Stimulated activated CD8-positive, alpha-beta memory T cell treated with anti-CD3 and anti-CD28 coated beads, Interleukin-7, amount 100 ng/mL, for 4 hours (primary cell): ENCODE results near the gene UBE2O.
"Not testable (repeated sequence)": the region's sequence is repeated elsewhere in the genome, so short reads cannot be mapped to it uniquely, and the experiment has no call there.

Source experiments
- DNase-seq, 2 donors: peaks; one replicate each; pipeline ENCODE4 v3.0.0-alpha.2; 2020; ENCODE audit warnings: low read depth in 2 of 2

UBE2O gene

DNA sequence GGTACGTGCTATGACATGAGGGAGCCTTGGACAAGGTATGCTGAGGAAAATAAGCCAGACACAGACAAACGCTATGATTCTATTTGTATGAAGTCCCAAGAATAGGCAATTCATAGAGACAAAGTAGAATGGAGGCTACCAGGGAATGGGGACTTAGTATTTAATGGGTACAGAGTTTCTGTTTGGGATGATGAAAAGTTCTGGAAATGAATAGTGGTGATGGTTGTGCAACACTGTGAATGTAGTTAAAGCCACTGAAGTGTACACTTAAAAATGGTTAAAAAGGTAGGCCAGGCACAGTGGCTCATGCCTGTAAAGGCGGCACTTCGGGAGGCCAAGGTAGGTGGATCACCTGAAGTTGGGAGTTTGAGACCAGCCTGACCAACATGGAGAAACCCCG, 102.5 kb downstream of the UBE2O start:
- DNase-seq: no peak

DNA sequence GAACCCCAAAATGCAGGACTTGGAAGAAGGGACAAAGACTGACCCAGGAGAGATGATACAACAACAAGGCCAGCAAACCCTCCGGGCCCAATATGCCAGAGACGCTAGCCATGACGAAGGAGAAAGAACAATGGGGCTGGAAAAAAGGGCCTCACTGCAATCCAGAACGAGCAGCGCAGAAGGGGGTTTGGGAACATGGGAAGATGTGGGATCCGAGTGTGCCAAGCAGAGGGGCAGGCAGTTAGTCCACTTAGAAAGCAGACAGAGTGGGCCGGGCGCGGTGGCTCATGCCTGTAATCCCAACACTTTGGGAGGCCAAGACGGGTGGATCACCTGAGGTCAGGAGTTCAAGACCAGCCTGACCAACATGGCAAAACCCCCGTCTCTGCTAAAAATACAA, 106.0 kb downstream of the UBE2O start:
- not testable (repeated sequence) for DNase-seq

DNA sequence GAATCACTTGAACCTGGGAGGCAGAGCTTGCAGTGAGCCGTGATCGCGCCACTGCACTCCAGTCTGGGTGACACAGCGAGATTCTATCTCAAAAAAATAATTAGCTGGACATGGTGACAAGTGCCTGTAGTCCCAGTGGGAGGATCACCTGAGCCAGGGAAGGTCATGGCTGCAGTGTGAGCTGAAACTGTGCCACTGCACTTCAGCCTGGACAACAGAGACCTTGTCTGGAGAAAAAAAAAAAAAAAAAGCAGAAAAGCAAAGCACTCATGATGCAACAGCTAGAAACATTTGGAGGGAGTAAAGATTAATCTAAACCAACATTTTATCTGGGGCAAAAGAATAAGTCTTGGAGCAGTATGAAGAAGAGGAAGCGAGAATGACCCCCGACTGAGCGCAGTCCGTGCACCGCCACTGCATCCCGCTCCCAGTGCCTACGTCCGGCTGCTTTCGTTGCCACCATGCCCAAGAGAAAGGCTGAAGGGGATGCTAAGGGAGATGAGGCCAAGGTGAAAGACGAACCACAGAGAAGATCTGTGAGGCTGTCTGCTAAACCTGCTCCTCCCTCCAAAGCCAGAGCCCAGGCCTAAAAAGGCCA, 107.5 kb downstream of the UBE2O start:
- no peak for DNase-seq

DNA sequence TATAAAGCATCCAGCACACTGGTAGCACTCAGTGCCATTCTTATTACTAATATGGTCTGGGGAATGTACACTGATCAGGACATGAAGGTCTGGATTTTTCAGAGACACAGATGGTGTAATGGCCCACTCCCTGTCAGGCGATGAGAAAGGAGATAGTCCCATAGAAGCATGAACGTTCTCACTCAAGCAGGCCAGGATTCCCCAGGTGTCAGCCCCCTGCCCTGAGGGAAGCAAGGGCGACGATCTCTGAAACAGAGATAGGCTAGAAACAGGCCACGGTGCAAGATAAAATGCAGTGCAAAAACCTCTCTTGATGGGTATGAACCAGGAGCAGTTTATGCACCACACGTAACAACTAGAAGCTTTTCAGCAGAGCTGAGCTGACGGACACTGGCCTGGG, 109.8 kb downstream of the UBE2O start:
- DNase-seq: no peak

DNA sequence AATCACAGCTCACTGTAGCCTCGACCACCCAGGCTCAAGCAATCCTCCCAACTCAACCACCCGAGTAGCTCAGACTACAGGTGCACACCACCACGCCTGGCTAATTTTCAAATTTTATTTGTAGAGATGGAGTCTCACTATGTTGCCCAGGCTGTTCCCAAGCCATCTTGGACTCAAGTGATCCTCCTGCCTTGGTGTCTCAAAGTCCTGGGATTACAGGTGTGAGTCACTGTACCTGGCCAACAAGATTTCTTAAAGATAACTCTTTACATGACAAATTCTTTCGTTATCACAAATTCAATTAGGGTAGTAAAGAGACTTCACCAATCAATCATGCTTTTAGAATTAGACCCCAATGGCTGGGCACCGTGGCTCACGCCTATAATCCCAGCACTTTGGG, 111.7 kb downstream of the UBE2O start:
- no peak for DNase-seq
